Measurements from ENCODE around the gene ARID3A.

The ARID3A gene

GRCh38 chr19:1007399-1008251 is 81.8 kb downstream of the ARID3A start:
- no peak for DNase-seq

DNA sequence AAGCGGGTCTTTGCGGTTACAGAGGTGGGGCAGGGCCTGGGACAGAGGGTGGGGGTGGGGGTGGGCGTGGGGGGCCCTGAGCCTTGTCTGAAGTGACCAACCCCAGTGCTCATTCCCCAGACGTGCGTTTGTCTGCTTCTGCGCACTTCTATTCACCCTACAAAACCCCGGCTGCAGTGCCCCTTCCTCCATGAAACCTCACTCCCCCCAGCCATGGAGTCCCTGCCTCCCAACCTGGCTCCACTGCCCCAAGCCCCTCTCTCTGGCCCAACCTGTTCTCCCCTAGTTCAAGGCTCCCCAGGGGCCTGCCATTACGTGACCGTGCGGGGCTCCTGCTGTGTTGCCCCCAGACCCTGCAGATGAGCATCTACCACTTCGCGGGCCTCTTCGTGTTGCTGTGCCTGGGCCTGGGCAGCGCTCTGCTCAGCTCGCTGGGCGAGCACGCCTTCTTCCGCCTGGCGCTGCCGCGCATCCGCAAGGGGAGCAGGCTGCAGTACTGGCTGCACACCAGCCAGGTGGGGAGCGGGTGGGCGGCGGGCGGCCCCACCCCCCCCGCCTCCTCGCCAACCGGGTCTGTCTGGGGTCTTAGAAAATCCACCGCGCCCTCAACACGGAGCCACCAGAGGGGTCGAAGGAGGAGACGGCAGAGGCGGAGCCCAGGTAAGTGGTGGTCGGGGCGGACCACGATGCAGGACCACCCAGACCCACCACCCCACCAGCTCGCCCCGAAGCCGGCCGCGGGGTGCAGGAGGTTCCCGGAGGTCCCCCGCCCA is 82.6 kb downstream of the ARID3A start:
- DNase-seq = no peak

DNA sequence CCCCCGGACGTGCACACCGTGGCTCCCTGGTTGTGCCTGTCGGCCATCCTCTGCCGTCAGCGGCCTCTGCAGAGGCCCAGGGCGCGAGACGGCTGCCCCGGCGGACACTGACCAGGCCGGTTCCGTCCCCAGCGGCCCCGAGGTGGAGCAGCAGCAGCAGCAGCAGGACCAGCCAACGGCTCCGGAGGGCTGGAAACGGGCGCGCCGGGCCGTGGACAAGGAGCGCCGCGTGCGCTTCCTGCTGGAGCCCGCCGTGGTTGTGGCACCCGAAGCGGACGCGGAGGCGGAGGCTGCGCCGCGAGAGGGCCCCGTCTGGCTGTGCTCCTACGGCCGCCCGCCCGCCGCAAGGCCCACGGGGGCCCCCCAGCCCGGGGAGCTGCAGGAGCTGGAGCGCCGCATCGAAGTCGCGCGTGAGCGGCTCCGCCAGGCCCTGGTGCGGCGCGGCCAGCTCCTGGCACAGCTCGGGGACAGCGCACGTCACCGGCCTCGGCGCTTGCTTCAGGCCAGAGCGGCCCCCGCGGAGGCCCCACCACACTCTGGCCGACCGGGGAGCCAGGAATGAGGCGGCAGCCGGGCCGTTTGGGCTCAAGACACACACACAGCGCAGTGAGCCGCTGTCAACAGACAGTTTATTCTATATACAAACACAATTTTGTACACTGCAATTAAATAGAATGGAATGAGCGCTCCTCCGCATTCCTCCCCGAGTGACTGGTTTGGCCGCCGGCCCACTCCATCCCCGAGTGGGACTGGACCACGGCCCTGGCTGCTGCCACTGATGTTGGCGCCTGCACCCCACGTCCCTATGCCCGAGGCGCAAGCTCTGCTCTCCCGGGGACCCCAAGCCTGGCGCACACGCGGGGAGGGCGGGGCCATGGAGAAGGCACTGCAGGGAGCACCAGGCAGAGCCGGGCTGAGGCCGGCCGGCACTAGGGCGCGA is 83.5 kb downstream of the ARID3A start:
- DNase-seq = no peak

- no peak for DNase-seq
Observed at GRCh38 chr19:1009981-1010538, 84.2 kb downstream of the ARID3A start.

DNA sequence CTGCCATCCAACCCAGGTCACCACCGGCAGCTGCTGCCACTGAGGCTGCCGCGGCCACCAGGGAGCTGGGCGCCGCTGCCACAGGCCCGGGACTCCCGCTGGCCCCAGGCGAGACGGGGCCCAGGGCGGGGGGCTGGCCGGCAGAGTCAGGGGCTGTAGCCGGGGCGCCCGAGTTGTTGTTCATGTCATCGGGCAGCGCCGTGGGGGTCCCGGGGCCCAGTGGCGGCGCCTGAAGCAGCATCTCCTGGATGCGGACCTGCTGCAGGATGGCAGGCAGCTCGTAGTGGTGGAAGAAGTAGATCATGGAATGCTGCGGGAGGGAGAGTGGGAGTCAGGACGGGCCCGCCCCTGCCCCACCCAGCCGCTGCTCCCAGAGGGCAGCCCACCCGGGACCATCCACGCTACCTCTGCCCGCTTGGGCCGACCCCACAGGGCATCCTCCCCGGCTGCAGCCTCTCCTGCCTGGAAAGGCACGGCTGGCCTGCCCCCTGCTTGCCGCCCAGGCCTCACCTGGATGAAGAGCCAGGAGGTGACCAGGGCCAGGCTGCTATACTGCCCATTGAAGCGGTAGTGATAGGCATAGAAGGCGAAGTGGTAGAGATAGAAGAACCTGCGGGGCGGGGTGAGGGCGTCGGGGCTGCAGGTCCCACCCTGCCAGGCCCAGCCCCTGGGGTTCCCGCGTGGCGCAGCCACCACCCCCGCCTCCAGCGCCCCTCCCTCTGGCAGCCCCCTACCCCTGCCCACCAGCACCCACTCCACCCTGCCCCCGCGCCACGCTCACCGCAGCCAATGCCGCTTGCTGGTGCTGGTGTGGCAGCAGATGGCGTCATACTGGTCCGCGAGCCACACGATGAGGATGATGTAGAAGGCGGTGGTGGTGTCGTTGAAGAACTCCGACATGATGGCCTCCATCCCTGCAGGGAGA is 85.0 kb downstream of the ARID3A start:
- DNase-seq = no peak

- DNase-seq = no peak
Observed at GRCh38 chr19:1011831-1012333, 86.0 kb downstream of the ARID3A start.

DNA sequence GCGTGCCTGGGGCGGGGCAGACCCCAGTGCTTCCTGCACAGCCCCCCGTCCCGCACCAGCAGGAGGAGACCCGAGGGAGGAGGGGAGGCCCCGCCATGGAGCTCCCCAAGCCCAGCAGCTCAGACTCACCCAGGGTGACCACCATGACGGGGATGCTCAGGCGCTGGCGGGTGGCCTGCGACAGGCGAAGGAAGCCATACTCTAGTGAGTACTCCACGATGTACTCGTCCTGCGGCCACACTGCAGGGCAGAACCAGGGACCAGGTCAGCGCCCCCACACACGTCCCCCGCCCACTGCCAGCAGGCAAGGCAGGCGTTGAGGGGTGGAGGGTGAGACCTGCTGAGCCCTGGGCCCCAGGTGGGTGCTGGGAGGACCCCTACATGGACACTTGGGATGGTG is 86.5 kb downstream of the ARID3A start:
- DNase-seq = no peak

DNA sequence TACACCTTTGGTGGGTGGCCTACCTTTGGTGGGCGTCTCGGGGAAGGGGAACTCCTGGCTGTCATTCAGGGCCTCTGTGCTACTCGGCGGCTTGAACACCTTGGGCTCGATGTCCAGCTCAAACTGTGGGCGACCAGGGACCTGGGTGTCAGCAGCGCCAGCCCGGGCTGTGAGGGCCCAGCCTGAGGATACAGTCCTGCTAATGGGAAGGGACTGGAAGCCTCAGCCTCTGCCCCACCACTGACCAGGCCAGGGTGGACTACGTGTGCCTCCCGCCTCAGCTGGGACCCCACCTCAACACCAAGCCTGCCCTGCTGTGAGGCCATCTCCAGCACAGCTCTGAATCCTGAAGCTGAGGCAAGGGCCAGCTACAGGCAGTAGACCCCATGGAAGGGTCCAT is 87.4 kb downstream of the ARID3A start:
- DNase-seq = no peak

GRCh38 chr19:1014161-1015060 is 88.6 kb downstream of the ARID3A start:
- no peak for DNase-seq

DNA sequence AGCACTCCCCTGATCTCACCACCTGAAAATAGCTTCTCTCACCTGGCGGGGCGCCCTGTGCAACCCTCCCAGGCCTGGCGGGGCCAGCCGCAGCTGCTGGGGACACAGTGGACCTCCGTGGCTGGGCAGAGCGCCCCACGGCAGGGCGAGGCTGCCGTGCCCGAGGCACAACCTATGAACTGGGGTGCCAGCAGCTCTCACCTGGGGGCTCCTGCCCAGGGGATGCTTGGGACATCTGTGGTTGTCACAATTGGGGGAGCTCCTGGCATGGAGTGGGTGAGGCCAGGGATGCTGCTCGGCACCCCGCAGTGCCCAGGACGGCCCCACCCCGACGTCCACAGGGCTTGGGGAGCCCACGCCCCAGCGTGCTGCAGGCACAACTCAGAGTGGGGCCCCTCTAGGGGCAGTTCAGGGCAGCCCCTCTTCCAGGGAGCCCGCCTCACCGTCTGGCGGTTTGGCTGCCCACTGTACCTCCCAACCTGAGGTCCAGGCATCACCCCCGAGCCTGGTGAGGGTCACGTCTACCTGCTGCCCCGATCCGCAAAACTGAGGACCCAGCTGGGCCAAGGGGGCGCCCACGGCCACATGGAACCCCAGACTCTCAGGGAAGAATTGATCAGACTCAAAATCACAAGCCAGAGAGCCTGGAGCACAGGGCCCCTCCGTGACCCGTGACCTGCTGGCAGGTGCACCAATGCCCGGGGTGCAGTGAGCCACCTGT is 89.4 kb downstream of the ARID3A start:
- no peak for DNase-seq

DNA sequence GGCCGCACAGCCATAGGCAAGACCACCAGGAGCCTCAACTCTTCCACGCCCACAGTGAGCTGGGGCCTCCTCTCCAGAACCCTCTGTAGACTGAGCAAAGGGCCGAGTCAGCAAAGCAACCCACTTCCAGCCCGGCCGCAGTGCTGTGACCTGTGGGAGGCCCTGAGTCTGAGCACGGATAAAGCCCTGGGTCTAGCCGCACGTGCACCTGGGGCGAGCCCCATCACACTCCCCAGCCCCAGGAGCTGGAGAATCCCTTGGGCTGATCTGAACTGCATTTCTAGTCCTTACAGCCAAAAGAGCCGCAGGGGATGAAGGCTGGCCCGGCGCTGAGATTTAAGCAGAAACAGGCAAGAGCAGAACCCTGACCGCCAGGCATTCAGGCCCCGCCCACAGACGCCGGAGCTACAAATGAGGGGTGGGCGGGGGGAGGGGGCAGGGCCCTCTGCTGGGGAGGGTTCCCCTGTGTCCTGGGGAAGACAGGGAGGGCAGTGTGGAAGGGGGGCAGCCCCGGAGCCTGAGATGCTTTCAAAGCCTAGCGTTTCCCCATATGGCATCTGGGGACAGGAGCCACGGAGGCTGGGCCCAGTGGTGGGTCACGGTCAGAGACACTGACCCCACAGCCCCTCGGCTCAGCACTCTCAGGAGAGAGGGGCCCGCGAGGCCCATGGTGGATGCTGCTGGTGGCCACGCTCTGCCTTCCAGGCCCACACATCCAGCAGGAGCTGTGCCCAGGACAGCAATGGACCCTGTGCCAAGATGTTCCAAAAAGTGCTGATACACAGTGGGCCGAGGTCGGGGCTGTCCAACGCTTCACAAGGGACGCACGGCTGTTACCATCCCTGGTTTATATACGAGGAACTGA is 90.2 kb downstream of the ARID3A start:
- no peak for DNase-seq

- no peak for DNase-seq
Observed at GRCh38 chr19:1016647-1017114, 90.8 kb downstream of the ARID3A start.

DNA sequence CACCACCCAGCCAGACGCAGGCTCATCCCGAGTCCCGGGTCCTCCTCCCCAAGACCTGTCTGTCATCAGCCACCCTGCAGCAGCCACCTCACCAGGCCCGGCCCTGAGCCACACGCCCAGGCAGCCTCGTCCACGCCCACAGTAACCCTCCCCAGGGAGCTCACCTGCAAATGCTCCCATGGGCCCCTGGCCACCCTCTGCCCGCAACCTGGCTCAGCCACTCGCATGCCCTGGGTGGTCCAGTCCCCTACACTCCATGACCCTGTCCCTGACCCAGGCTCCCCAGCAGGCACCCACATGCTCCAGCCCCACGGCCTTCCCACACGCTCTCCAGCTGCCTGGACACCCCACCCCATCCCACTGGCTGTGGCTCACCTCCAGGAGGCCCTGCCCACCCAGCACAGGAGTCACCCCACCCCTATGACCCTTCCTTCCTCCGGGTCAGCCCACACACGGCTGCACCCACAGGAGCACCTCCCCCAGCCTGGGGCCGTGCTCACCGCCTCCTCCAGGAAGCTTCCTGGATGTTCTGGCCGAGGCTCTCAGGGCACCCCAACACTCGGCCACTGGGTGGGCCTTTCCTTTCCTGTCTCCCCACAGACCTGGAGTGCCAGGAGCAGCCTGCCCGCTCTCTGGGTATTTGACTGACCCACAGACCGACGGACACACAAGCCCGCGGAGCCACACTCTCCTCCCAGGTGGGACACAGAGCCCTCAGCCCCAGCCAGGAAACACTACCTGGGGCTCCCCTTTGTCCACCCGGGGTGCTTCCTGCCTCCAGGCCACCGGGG is 91.5 kb downstream of the ARID3A start:
- no peak for DNase-seq

DNA sequence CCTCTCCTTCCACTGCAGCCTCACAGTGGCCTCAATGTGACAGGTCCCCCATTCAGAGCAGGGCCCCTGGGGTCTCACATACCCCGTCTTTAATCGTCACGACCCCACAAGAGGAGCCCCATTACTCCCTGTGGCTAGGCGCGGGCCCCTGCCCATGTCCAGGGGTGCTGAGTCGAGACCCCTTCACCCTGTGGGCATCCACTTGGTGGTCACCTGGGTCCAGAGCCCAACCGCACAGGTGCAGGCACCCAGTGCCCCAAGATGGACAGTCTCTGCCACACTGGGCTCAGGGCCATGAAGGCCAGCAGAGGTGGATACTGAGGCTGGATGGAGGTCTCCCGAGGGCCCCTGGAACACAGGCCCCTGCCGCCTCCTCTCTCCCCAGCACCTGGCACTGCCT is 92.1 kb downstream of the ARID3A start:
- no peak for DNase-seq

DNA sequence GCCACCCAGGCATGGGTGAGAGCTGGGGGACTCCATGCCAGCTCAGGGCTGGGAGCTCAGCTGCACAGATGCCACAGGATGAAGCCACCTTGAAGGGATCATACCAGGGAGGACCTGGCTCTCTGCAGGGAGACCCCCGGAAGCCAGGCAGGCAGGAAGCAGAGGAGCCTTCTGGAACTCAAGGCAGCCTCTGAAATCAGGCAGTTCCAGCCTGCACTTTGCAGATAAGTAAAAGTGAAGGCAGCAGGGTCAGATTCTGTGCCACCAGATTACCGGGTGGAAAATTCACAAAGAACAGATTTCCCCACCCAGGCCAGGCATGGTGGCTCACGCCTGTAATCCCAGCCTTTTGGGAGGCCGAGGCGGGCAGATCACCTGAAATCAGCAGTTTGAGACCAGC is 92.6 kb downstream of the ARID3A start:
- DNase-seq = no peak

DNA sequence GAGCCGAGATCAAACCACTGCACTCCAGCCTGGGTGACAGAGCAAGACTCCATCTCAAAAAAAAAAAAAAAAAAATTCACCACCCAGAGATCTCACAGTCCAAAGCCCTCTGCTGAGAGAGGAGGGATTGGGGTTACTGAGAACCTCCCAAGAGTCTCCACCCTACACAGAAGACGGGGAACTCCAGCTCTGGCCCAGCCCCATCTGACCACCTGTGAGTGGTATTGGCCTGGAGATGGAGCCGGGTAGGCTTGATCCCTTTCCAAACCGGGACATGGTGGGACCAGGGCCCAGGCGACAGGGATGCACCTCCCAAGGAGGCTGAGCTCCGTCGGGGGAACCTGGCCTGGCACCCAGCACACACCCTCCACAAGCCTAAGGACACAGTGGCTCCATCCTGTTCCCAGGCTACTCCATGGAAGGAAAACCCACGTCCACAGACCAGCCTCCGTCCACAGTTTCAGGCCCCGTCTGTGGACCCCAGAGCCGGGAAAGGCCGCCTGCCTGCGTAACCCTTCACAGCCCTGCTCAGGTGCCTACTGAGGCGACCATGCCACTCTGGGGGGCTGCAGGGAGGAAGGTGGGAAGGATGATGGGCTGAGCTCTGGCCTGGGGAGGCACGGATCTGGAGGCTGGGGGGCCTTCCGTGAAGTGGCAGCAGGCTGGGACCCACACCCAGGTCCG is 93.2 kb downstream of the ARID3A start:
- DNase-seq = no peak

DNA sequence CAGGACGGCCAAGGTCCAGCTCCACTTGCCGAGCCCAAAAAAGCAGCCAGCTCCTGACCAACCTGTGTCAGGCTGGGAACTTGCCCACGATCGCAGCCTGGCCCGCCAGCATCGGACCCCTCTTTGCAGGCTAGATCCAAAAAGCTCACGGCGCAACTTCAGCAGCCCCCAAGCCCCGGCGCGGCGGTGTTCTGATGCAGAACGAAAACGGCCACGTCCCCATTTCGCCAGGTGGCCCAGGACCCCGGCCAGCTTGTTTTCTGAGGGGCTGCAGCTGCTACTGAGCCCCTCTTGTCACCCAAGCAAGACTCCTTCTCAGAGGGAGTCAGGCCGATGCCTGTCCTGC is 93.8 kb downstream of the ARID3A start:
- DNase-seq = no peak

Data from CD4-positive, alpha-beta T cell treated with Interleukin-10 for 1 hour (primary cell).